Activated B cell treated with CpG ODN at 0.5 μM for 24 hours (primary cell): Measurements from ENCODE around the gene SARS2. TPM values are rescaled to one million over a fixed set of nuclear protein-coding genes. Genes with fewer than 3 reads are reported as not detected.

ENCODE experiments used
- ATAC-seq: fragments of 200-7000 bp; cut with Tn5 transposase; one replicate; pipeline ENCODE4 v1.10.0; 2021; ENCODE audit warnings: low read depth, mild to moderate bottlenecking, moderate library complexity
- CTCF ChIA-PET: fragments of 350-600 bp; sonication (Branson Sonifier 250); formaldehyde crosslinking; loops from one replicate; lab custom pipeline; 2021; ENCODE audit warnings: antibody characterized with exemption; lab: Charles Lee
- POLR2A ChIA-PET: fragments of 350-600 bp; sonication (Branson Sonifier 250); formaldehyde crosslinking; loops from one replicate; lab custom pipeline; 2021; ENCODE audit warnings: antibody characterized with exemption; lab: Charles Lee
- DNase-seq: peaks from one replicate; pipeline ENCODE4 v3.0.0; 2022
- H3K27ac Mint-ChIP-seq: one replicate; pipeline ENCODE4 v1.8.0; 2020; ENCODE audit warnings: mixed read lengths
- H3K27me3 Mint-ChIP-seq: one replicate; pipeline ENCODE4 v1.8.0; 2021; ENCODE audit warnings: mixed read lengths
- H3K36me3 Mint-ChIP-seq: one replicate; pipeline ENCODE4 v1.8.0; 2021; ENCODE audit warnings: low read depth, mixed read lengths
- H3K4me1 Mint-ChIP-seq: one replicate; pipeline ENCODE4 v1.8.0; 2021; ENCODE audit warnings: mixed read lengths
- H3K4me3 Mint-ChIP-seq: one replicate; pipeline ENCODE4 v1.8.0; 2020; ENCODE audit warnings: mild to moderate bottlenecking, mixed read lengths
- H3K9me3 Mint-ChIP-seq: one replicate; pipeline ENCODE4 v1.8.0; 2020; ENCODE audit warnings: mixed read lengths
- CTCF ChIP-seq: fragments of 200-600 bp; IDR thresholded peaks from one replicate; pipeline ENCODE4 v1.8.0; 2022; ENCODE audit warnings: antibody characterized with exemption, mild to moderate bottlenecking
- intact Hi-C: fragments of 100-400 bp; cut with micrococcal nuclease; formaldehyde crosslinking; loops from one replicate; pipeline ENCODE4 v1.15.1; 2024
- total RNA-seq: library from RNA; stranded (reverse); gene quantifications from 2 replicates; pipeline ENCODE4 v1.2.3, GENCODE V29; 2022

Gene SARS2
- total RNA-seq, 1 donor from 2014 or later, result 50.9 TPM

GRCh38 chr19:38907227-38907626, 23.3 kb downstream of the SARS2 start:
- TF ChIP-seq CTCF, result no peak
- intact Hi-C loops, result no loop called here
- Mint-ChIP-seq H3K36me3 (peaks cover 51% of the 10 kb centered on the region), H3K4me3 (no peak overlapping the region), H3K9me3 (no peaks in the 10 kb centered on the region), H3K27ac (no peak overlapping the region), H3K27me3 (no peaks in the 10 kb centered on the region), H3K4me1 (peaks cover 5% of the 10 kb centered on the region)
- DNase-seq, result no peak
- ChIA-PET CTCF (interaction anchor here (1.1 kb wide), 1 partner anchor 20 kb away, joined by 3 read pairs; no protein-coding TSS in a partner anchor), POLR2A (interaction anchor here (0.7 to 0.9 kb wide), 2 partner anchors 54 to 146 kb away, joined by 3 to 4 read pairs; no protein-coding TSS in a partner anchor)
- no peak for ATAC-seq

- H3K9me3 Mint-ChIP-seq, result no peaks in the 10 kb centered on the region
- DNase-seq, result no peak
- ChIA-PET POLR2A (interaction anchor here (0.6 kb wide), 1 partner anchor 337 kb away, joined by 3 read pairs; no protein-coding TSS in a partner anchor), CTCF (no interaction called here)
- intact Hi-C loops, result no loop called here
- no peak overlapping the region for H3K4me3 Mint-ChIP-seq
- peaks cover 12% of the 10 kb centered on the region for H3K4me1 Mint-ChIP-seq
- no peaks in the 10 kb centered on the region for H3K27me3 Mint-ChIP-seq
- ATAC-seq, result no peak
- no peak for TF ChIP-seq CTCF
- peaks cover 54% of the 10 kb centered on the region for H3K36me3 Mint-ChIP-seq
- no peak overlapping the region for H3K27ac Mint-ChIP-seq
Measured at GRCh38 chr19:38905620-38906019, 24.9 kb downstream of the SARS2 start.

GRCh38 chr19:38904581-38905539, 25.7 kb downstream of the SARS2 start:
- ATAC-seq (no peak), DNase-seq (no peak)
- ChIA-PET POLR2A (no interaction called here), CTCF (no interaction called here)
- no peak for TF ChIP-seq CTCF
- Mint-ChIP-seq H3K9me3 (no peaks in the 10 kb centered on the region), H3K27ac (no peak overlapping the region), H3K27me3 (no peaks in the 10 kb centered on the region), H3K4me1 (peaks cover 17% of the 10 kb centered on the region), H3K36me3 (peaks cover 58% of the 10 kb centered on the region), H3K4me3 (no peak overlapping the region)
- intact Hi-C loops, result no loop called here

- POLR2A ChIA-PET, result interaction anchor here (1.1 to 2.4 kb wide), 2 partner anchors 24 to 499 kb away, joined by 4 to 20 read pairs; partner anchors contain the start of genes FAM98C and RINL
- DNase-seq (no peak), ATAC-seq (no peak)
- CTCF ChIA-PET, result interaction anchor here (2.4 kb wide), 1 partner anchor 29 kb away, joined by 10 read pairs; the partner anchor contains the start of genes MRPS12 and SARS2
- H3K4me3 Mint-ChIP-seq, result peak overlapping the region; percentile 29
- peaks cover 39% of the 10 kb centered on the region for H3K4me1 Mint-ChIP-seq
- no peaks in the 10 kb centered on the region for H3K9me3 Mint-ChIP-seq
- no peak overlapping the region for H3K27ac Mint-ChIP-seq
- peaks cover 41% of the 10 kb centered on the region for H3K36me3 Mint-ChIP-seq
- no peak for TF ChIP-seq CTCF
- intact Hi-C loops, result no loop called here
- no peaks in the 10 kb centered on the region for H3K27me3 Mint-ChIP-seq
Measured at GRCh38 chr19:38901683-38902082, 28.9 kb downstream of the SARS2 start.

GRCh38 chr19:38900743-38901190, 29.8 kb downstream of the SARS2 start:
- H3K4me3 Mint-ChIP-seq, result peak overlapping the region; percentile 91
- peaks cover 41% of the 10 kb centered on the region for H3K4me1 Mint-ChIP-seq
- H3K36me3 Mint-ChIP-seq, result peaks cover 36% of the 10 kb centered on the region
- no peaks in the 10 kb centered on the region for H3K27me3 Mint-ChIP-seq
- POLR2A ChIA-PET, result interaction anchor here (1.0 to 2.4 kb wide), 12 partner anchors 14 to 498 kb away, joined by 3 to 22 read pairs (median 8); partner anchors contain the start of genes ACTN4, ECH1, FAM98C and MRPS12
- DNase-seq, result no peak
- peak overlapping the region; percentile 87 for H3K27ac Mint-ChIP-seq
- H3K9me3 Mint-ChIP-seq, result no peaks in the 10 kb centered on the region
- intact Hi-C loops, result no loop called here
- no peak for ATAC-seq
- CTCF ChIA-PET, result interaction anchor here (0.6 to 2.4 kb wide), 8 partner anchors 13 to 498 kb away, joined by 3 to 10 read pairs (median 6); partner anchors contain the start of genes FAM98C, MRPS12, RINL and SARS2
- TF ChIP-seq CTCF, result no peak
